H9 (cell line): Measurements from ENCODE around the gene ADAMTS6. TPM values are rescaled to one million over a fixed set of nuclear protein-coding genes. Genes with fewer than 3 reads are reported as not detected.

Experiments
- DNase-seq: peaks from one replicate; pipeline ENCODE4 v3.0.0-alpha.2; 2017
- H2AFZ ChIP-seq: one replicate; pipeline ENCODE4 v1.6.1; 2013; ENCODE audit warnings: mild to moderate bottlenecking, low read length, control low read depth, moderate library complexity
- H2AK5ac ChIP-seq: 2 replicates; pipeline ENCODE4 v1.6.1; 2013; ENCODE audit warnings: low read length, control low read depth, mixed read lengths; ENCODE audit not compliant: insufficient read length
- H2BK120ac ChIP-seq: one replicate; pipeline ENCODE4 v1.6.1; 2013; ENCODE audit warnings: low read depth, mild to moderate bottlenecking, low read length, control low read depth, inconsistent platforms; ENCODE audit not compliant: poor library complexity, severe bottlenecking
- H2BK12ac ChIP-seq: 2 replicates; pipeline ENCODE4 v1.6.1; 2013; ENCODE audit warnings: low read length, control low read depth, mixed read lengths, low read depth; ENCODE audit not compliant: insufficient read length
- H2BK15ac ChIP-seq: 2 replicates; pipeline ENCODE4 v1.6.1; 2013; ENCODE audit warnings: low read depth, low read length, control low read depth
- H2BK20ac ChIP-seq: one replicate; pipeline ENCODE4 v1.6.1; 2013; ENCODE audit warnings: low read depth, mild to moderate bottlenecking, low read length, control low read depth, inconsistent platforms; ENCODE audit not compliant: poor library complexity, severe bottlenecking
- H2BK5ac ChIP-seq: 2 replicates; pipeline ENCODE4 v1.6.1; 2013; ENCODE audit warnings: low read length, control low read depth, mixed read lengths; ENCODE audit not compliant: insufficient read length
- H3K14ac ChIP-seq: 2 replicates; pipeline ENCODE4 v1.6.1; 2013; ENCODE audit warnings: low read length, control low read depth; ENCODE audit not compliant: insufficient read depth
- H3K18ac ChIP-seq: 2 replicates; pipeline ENCODE4 v1.6.1; 2013; ENCODE audit warnings: low read depth, mild to moderate bottlenecking, mixed read lengths, low read length, control low read depth; ENCODE audit not compliant: insufficient read length
- H3K23ac ChIP-seq: 2 replicates; pipeline ENCODE4 v1.6.1; 2013; ENCODE audit warnings: low read length, control low read depth, mixed read lengths, low read depth; ENCODE audit not compliant: insufficient read length
- H3K23me2 ChIP-seq: 2 replicates; pipeline ENCODE4 v1.6.1; 2013; ENCODE audit warnings: low read depth, mild to moderate bottlenecking, mixed read lengths, low read length, control low read depth; ENCODE audit not compliant: insufficient read length, poor library complexity, severe bottlenecking
- H3K27ac ChIP-seq: 2 replicates; pipeline ENCODE4 v1.5.1; 2013; ENCODE audit warnings: low read length, control low read depth, mixed read lengths, low read depth; ENCODE audit not compliant: insufficient read length
- H3K27me3 ChIP-seq: 2 replicates; pipeline ENCODE4 v1.6.1; 2013; ENCODE audit warnings: low read length, control low read depth, inconsistent platforms; ENCODE audit not compliant: insufficient read depth
- H3K4ac ChIP-seq: 2 replicates; pipeline ENCODE4 v1.6.1; 2013; ENCODE audit warnings: low read depth, mild to moderate bottlenecking, control low read depth, inconsistent platforms, low read length, moderate library complexity
- H3K4me1 ChIP-seq: 2 replicates; pipeline ENCODE4 v1.6.1; 2013; ENCODE audit warnings: low read length, control low read depth, inconsistent platforms; ENCODE audit not compliant: insufficient read depth
- H3K4me2 ChIP-seq: 2 replicates; pipeline ENCODE4 v1.6.1; 2013; ENCODE audit warnings: low read length, control low read depth, mixed read lengths; ENCODE audit not compliant: insufficient read length, insufficient read depth
- H3K56ac ChIP-seq: 2 replicates; pipeline ENCODE4 v1.6.1; 2013; ENCODE audit warnings: low read depth, mild to moderate bottlenecking, mixed read lengths, low read length, control low read depth; ENCODE audit not compliant: insufficient read length
- H3K79me1 ChIP-seq: 2 replicates; pipeline ENCODE4 v1.6.1; 2013; ENCODE audit warnings: low read depth, mild to moderate bottlenecking, moderate library complexity, low read length, control low read depth, inconsistent platforms; ENCODE audit not compliant: insufficient read depth, poor library complexity, severe bottlenecking
- H3K79me2 ChIP-seq: 2 replicates; pipeline ENCODE4 v1.6.1; 2013; ENCODE audit warnings: low read length, control low read depth, inconsistent platforms; ENCODE audit not compliant: insufficient read depth
- H3K9ac ChIP-seq: 2 replicates; pipeline ENCODE4 v1.6.1; 2013; ENCODE audit warnings: low read length, control low read depth, mixed read lengths; ENCODE audit not compliant: insufficient read length; ENCODE audit errors: extremely low read depth
- H3K9me3 ChIP-seq: one replicate; pipeline ENCODE4 v1.6.1; 2013; ENCODE audit warnings: low read depth, low read length, inconsistent platforms; ENCODE audit not compliant: control insufficient read depth
- H3T11ph ChIP-seq: one replicate; pipeline ENCODE4 v1.6.1; 2013; ENCODE audit warnings: mild to moderate bottlenecking, low read length, control low read depth, inconsistent platforms
- H4K20me1 ChIP-seq: one replicate; pipeline ENCODE4 v1.6.1; 2013; ENCODE audit not compliant: control insufficient read depth, insufficient read length, insufficient read depth
- H4K5ac ChIP-seq: 2 replicates; pipeline ENCODE4 v1.6.1; 2013; ENCODE audit warnings: low read depth, mild to moderate bottlenecking, mixed read lengths, low read length, control low read depth; ENCODE audit not compliant: insufficient read length
- H4K8ac ChIP-seq: replicated peaks from 2 replicates; pipeline ENCODE4 v1.6.1; 2013; ENCODE audit warnings: low read length, control low read depth, mixed read lengths, low read depth; ENCODE audit not compliant: insufficient read length
- H4K91ac ChIP-seq: 2 replicates; pipeline ENCODE4 v1.6.1; 2013; ENCODE audit warnings: low read depth, mild to moderate bottlenecking, moderate library complexity, mixed read lengths, low read length, control low read depth; ENCODE audit not compliant: insufficient read length
- H3K27ac Mint-ChIP-seq, 3 experiments: 2 replicates in 2 of 3; 3 replicates in 1 of 3; pipeline ENCODE4 v1.8.0; 2020 to 2021; ENCODE audit warnings: mixed read lengths in 3 of 3, mild to moderate bottlenecking in 1 of 3, moderate library complexity in 1 of 3
- H3K27me3 Mint-ChIP-seq: 2 replicates; pipeline ENCODE4 v1.8.0; 2021; ENCODE audit warnings: low read depth, mild to moderate bottlenecking, moderate library complexity, mixed read lengths
- H3K36me3 Mint-ChIP-seq, 3 experiments: 2 replicates in 2 of 3; 3 replicates in 1 of 3; pipeline ENCODE4 v1.8.0; 2020 to 2021; ENCODE audit warnings: low read depth in 3 of 3, mixed read lengths in 3 of 3; ENCODE audit not compliant: insufficient read depth in 1 of 3
- H3K4me1 Mint-ChIP-seq, 2 experiments: 2 replicates each; pipeline ENCODE4 v1.8.0; 2020; ENCODE audit warnings: mixed read lengths in 2 of 2
- H3K4me3 Mint-ChIP-seq, 2 experiments: 2 replicates in 1 of 2; 3 replicates in 1 of 2; pipeline ENCODE4 v1.8.0; 2020 to 2021; ENCODE audit warnings: mild to moderate bottlenecking in 2 of 2, mixed read lengths in 2 of 2, moderate library complexity in 1 of 2
- H3K9me3 Mint-ChIP-seq, 2 experiments: 2 replicates in 1 of 2; 3 replicates in 1 of 2; pipeline ENCODE4 v1.8.0; 2020; ENCODE audit warnings: mild to moderate bottlenecking in 2 of 2, mixed read lengths in 2 of 2, moderate library complexity in 1 of 2
- CTCF ChIP-seq: fragments of 200-600 bp; sonication (generic); conservative IDR thresholded peaks from 3 replicates; pipeline ENCODE4 v1.8.0; 2021; ENCODE audit warnings: antibody characterized with exemption, mild to moderate bottlenecking
- total RNA-seq: library from RNA; stranded (reverse); gene quantifications from 2 replicates; pipeline ENCODE4 v1.2.1, GENCODE V29; 2021

Gene ADAMTS6
- total RNA-seq, 1 experiment from 2014 or later, result 0.33 TPM

- Mint-ChIP-seq H3K36me3 (no peaks in the 10 kb centered on the region; a peak in 1 of 7 replicates), H3K4me3 (no peak overlapping the region), H3K4me1 (no peaks in the 10 kb centered on the region), H3K9me3 (no peaks in the 10 kb centered on the region), H3K27ac (no peak overlapping the region), H3K27me3 (no peaks in the 10 kb centered on the region)
- Histone ChIP-seq H3T11ph (no peak overlapping the region), H3K23me2 (no peaks in the 10 kb centered on the region), H4K5ac (no peak overlapping the region), H2BK12ac (no peak overlapping the region), H3K14ac (no peak overlapping the region), H3K9me3 (no peaks in the 10 kb centered on the region), H2AK5ac (no peak overlapping the region), H4K8ac (no peak overlapping the region), H4K20me1 (no peaks in the 10 kb centered on the region), H3K23ac (no peak overlapping the region), H3K4me1 (no peaks in the 10 kb centered on the region), H3K4ac (no peak overlapping the region), H2BK5ac (no peak overlapping the region), H3K18ac (no peak overlapping the region), H3K56ac (no peak overlapping the region), H4K91ac (no peak overlapping the region), H3K79me1 (no peaks in the 10 kb centered on the region), H2BK20ac (no peak overlapping the region), H3K4me2 (no peak overlapping the region), H2BK120ac (no peak overlapping the region), H3K27ac (no peak overlapping the region), H3K9ac (no peak overlapping the region), H3K79me2 (no peaks in the 10 kb centered on the region), H2AFZ (no peak overlapping the region), H2BK15ac (no peak overlapping the region), H3K27me3 (no peaks in the 10 kb centered on the region)
- no peak for DNase-seq
- TF ChIP-seq CTCF, result no peak
Observed at GRCh38 chr5:65191554-65192135, 290.1 kb downstream of the ADAMTS6 start.
